Chondrocyte (in vitro differentiated cells): ENCODE results near the gene MAD2L1. TPM values are rescaled to one million over a fixed set of nuclear protein-coding genes. Genes with fewer than 3 reads are reported as not detected.
"Not testable (repeated sequence)": the region's sequence is repeated elsewhere in the genome, so short reads cannot be mapped to it uniquely, and the experiment has no call there.

Experiments used
- DNase-seq: peaks from one replicate; pipeline ENCODE4 v3.0.0; 2021; ENCODE audit warnings: mixed read lengths, low spot score
- H3K27ac Mint-ChIP-seq: one replicate; pipeline ENCODE4 v1.8.0; 2021; ENCODE audit warnings: mild to moderate bottlenecking, moderate library complexity, mixed read lengths; ENCODE audit not compliant: unreplicated experiment
- H3K27me3 Mint-ChIP-seq: 2 replicates; pipeline ENCODE4 v1.8.0; 2021; ENCODE audit warnings: low read depth, mixed read lengths
- H3K36me3 Mint-ChIP-seq: 2 replicates; pipeline ENCODE4 v1.8.0; 2021; ENCODE audit warnings: low read depth, mixed read lengths
- H3K4me1 Mint-ChIP-seq: 2 replicates; pipeline ENCODE4 v1.8.0; 2021; ENCODE audit warnings: low read depth, mild to moderate bottlenecking, mixed read lengths
- H3K4me3 Mint-ChIP-seq: one replicate; pipeline ENCODE4 v1.8.0; 2021; ENCODE audit warnings: mild to moderate bottlenecking, moderate library complexity, mixed read lengths; ENCODE audit not compliant: unreplicated experiment
- H3K9me3 Mint-ChIP-seq: 2 replicates; pipeline ENCODE4 v1.8.0; 2021; ENCODE audit warnings: low read depth, mixed read lengths
- total RNA-seq: library from RNA; stranded (reverse); gene quantifications from 3 replicates; pipeline ENCODE4 v1.2.1, GENCODE V29; 2021
- TF ChIP-seq, protein P1 (sequence below): fragments of 200-600 bp; sonication (generic); IDR thresholded peaks from 2 replicates; pipeline ENCODE4 v1.5.0; 2021; ENCODE audit warnings: antibody characterized with exemption, mild to moderate bottlenecking, moderate library complexity

Gene MAD2L1
- total RNA-seq, 1 donor from 2014 or later: 7.7 TPM

DNA sequence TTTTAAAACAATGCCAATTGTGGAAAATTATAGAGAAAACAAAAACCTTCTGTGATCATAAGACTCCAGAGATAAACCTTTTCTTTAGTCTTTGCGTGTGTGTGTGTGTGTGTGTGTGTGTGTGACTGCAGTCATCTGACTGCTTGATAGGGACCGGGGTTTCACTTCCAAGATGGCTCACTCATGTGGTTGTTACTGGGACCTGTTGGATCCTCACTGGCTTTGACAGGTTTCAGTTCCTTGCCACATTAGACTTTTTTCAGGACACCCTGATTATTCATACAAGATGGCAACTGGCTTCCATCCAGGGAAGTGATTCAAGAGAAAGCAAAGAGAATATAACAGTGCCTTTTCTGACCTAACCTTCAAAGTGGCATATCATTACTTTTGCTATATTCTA is 21.9 kb upstream of the MAD2L1 start:
- peaks cover 13% of the 10 kb centered on the region for H3K9me3 Mint-ChIP-seq
- no peak overlapping the region for H3K27ac Mint-ChIP-seq
- no peaks in the 10 kb centered on the region for H3K27me3 Mint-ChIP-seq
- H3K4me1 Mint-ChIP-seq: no peaks in the 10 kb centered on the region
- no peak overlapping the region for H3K4me3 Mint-ChIP-seq
- no peak for DNase-seq
- no peaks in the 10 kb centered on the region for H3K36me3 Mint-ChIP-seq
- TF ChIP-seq, protein P1, sequence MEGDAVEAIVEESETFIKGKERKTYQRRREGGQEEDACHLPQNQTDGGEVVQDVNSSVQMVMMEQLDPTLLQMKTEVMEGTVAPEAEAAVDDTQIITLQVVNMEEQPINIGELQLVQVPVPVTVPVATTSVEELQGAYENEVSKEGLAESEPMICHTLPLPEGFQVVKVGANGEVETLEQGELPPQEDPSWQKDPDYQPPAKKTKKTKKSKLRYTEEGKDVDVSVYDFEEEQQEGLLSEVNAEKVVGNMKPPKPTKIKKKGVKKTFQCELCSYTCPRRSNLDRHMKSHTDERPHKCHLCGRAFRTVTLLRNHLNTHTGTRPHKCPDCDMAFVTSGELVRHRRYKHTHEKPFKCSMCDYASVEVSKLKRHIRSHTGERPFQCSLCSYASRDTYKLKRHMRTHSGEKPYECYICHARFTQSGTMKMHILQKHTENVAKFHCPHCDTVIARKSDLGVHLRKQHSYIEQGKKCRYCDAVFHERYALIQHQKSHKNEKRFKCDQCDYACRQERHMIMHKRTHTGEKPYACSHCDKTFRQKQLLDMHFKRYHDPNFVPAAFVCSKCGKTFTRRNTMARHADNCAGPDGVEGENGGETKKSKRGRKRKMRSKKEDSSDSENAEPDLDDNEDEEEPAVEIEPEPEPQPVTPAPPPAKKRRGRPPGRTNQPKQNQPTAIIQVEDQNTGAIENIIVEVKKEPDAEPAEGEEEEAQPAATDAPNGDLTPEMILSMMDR: no peak

DNA sequence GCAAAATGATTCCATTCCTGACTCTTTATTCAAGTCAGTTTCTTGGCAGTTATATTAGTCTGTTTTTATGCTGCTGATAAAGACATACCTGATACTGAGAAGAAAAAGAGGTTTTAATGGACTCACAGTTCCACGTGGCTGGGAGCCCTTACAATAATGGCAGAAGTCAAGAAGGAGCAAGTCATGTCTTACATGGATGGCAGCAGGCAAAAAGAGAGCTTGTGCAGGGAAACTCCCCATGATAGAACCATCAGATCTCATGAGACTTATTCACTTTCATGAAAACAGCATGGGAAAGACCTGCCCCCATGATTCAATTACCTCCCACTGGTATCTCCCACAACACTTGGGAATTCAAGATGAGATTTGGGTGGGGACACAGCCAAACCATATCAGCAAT is 21.4 kb upstream of the MAD2L1 start:
- not testable (repeated sequence) for H3K27ac Mint-ChIP-seq, DNase-seq, H3K36me3 Mint-ChIP-seq, H3K27me3 Mint-ChIP-seq, H3K4me1 Mint-ChIP-seq, H3K4me3 Mint-ChIP-seq
- H3K9me3 Mint-ChIP-seq: peaks cover 13% of the 10 kb centered on the region

DNA sequence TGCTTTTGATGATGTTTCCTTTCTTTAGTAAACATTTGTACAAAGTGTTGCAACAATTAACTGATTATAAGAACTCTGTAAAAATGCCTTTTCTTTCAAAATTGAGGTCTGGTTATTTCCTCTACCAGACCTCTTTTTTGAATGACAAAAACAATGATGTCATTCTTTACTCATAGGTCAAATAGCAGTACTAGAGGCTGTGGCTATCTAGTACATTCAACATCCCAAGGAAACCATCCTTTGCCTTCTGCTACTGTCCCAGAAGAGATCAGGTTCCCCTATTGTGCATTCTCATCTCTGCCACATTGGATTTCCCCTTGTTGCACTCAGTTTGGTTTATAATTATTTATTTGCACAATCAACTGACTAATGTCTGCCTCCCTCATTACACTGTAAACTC is 19.1 kb upstream of the MAD2L1 start:
- no peak overlapping the region for H3K27ac Mint-ChIP-seq

DNA sequence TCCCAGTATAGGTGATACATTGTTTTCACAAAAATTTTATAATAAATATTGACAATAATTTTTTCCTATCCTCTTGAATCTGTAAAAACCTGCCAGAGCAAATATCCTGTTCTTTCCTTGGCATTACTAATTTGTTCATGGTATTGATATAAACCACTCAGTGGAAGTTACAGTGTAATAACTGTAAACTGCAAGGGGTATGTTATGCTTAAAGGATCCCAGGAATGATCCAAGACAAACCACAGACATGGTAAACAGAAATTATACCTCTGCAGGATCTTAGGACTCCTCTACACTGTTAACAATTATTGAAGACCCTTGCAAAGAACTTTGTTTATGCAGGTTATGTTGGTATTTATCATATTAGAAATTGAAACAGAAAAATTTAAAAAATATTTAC is 17.7 kb upstream of the MAD2L1 start:
- Mint-ChIP-seq H3K9me3 (peaks cover 13% of the 10 kb centered on the region), H3K36me3 (no peaks in the 10 kb centered on the region), H3K27ac (no peak overlapping the region), H3K27me3 (no peaks in the 10 kb centered on the region), H3K4me1 (no peaks in the 10 kb centered on the region), H3K4me3 (no peak overlapping the region)
- TF ChIP-seq, protein P1: no peak
- no peak for DNase-seq

More for the DNA sequence above, 19.1 kb upstream of the MAD2L1 start:
- DNase-seq: no peak
- no peak overlapping the region for H3K4me3 Mint-ChIP-seq
- no peaks in the 10 kb centered on the region for H3K27me3 Mint-ChIP-seq
- no peaks in the 10 kb centered on the region for H3K36me3 Mint-ChIP-seq
- H3K9me3 Mint-ChIP-seq: peaks cover 13% of the 10 kb centered on the region
- TF ChIP-seq, protein P1: no peak
- no peaks in the 10 kb centered on the region for H3K4me1 Mint-ChIP-seq

DNA sequence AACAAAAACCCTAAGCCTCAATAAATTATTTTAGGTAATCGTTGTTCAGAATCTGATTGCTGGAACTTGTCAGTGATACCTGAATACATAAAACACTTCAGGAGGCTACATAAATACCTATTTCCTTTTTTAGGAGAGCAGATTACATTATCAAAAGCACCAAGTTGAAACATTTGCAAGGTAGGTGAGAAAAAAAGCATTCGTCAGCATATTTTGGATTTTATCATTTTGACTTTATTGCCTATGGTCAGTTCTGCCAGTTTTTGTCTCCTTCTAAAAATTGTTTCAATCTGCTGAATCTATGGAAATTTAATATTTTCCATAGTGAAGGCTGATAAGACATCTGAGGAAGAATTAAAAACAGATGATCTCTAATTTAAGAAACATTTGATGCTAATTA is 16.5 kb upstream of the MAD2L1 start:
- TF ChIP-seq, protein P1: no peak
- no peak overlapping the region for H3K27ac Mint-ChIP-seq

DNA sequence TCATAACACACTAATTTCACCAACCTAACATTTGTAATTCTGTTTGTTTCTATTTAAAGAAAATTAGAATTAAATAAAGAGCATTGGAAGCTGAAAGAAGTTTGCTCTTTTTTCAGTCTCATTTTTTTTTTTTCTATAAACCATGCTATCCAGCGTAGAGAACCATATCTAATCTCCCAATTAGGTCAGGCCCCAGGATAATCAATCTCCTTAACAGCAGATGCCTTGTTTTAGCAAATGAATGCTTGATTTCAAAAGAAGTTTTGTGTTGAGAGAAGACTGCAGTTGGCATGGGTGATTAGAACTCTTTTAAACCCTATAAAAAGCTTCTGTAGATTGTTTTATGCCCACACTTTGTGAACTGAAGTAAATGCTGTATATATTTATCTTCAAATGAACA is 15.6 kb upstream of the MAD2L1 start:
- Mint-ChIP-seq H3K9me3 (no peaks in the 10 kb centered on the region), H3K4me1 (no peaks in the 10 kb centered on the region)

More for the DNA sequence above, 16.5 kb upstream of the MAD2L1 start:
- peaks cover 6% of the 10 kb centered on the region for H3K9me3 Mint-ChIP-seq
- H3K4me3 Mint-ChIP-seq: no peak overlapping the region
- no peaks in the 10 kb centered on the region for H3K4me1 Mint-ChIP-seq
- H3K36me3 Mint-ChIP-seq: peaks cover 1% of the 10 kb centered on the region
- no peaks in the 10 kb centered on the region for H3K27me3 Mint-ChIP-seq
- DNase-seq: no peak

More for the DNA sequence above, 15.6 kb upstream of the MAD2L1 start:
- Mint-ChIP-seq H3K36me3 (peaks cover 1% of the 10 kb centered on the region), H3K27me3 (no peaks in the 10 kb centered on the region), H3K27ac (no peak overlapping the region), H3K4me3 (no peak overlapping the region)
- TF ChIP-seq, protein P1: no peak
- DNase-seq: no peak
